T-cell (primary cell): Measurements from ENCODE around the gene CYP3A7. TPM values are rescaled to one million over a fixed set of nuclear protein-coding genes. Genes with fewer than 3 reads are reported as not detected.
"Not testable (repeated sequence)": the region's sequence is repeated elsewhere in the genome, so short reads cannot be mapped to it uniquely, and the experiment has no call there.

Experiments used
- ATAC-seq, 4 experiments: fragments of 200-7000 bp in 3 of 4; fragments of 150-1000 bp in 1 of 4; cut with Tn5 transposase; replicated peaks in 1 of 4; 1 replicate in 3 of 4; 2 replicates in 1 of 4; pipeline ENCODE4 v1.10.0; 2021; ENCODE audit warnings: moderate library complexity in 3 of 4, mild to moderate bottlenecking in 2 of 4, moderate number of reproducible peaks in 1 of 4
- CTCF ChIA-PET, 2 donors: fragments of 300-600 bp; sonication (Branson Sonifier 250); formaldehyde crosslinking; loops; one replicate each; lab custom pipeline; 2022; ENCODE audit warnings: antibody characterized with exemption in 2 of 2; lab: Charles Lee
- POLR2A ChIA-PET, 2 donors: fragments of 300-600 bp; sonication (Branson Sonifier 250); formaldehyde crosslinking; loops; one replicate each; lab custom pipeline; 2022; ENCODE audit warnings: antibody characterized with exemption in 2 of 2; lab: Charles Lee
- DNase-seq, 35 experiments: peaks; one replicate each; pipeline versions ENCODE4 v3.0.0 to v3.0.0-alpha.2; 2013 to 2023
- H3K27ac ChIP-seq: one replicate; pipeline ENCODE4 v1.5.1; 2013; ENCODE audit warnings: low read length
- H3K27me3 ChIP-seq, 2 experiments: replicated peaks in 1 of 2; 1 replicate in 1 of 2; 2 replicates in 1 of 2; pipeline versions ENCODE4 v1.6.1 to v1.7.0; 2013; ENCODE audit warnings: low read length in 1 of 2, mixed read lengths in 1 of 2; ENCODE audit not compliant: control insufficient read depth in 2 of 2, insufficient read depth in 2 of 2; ENCODE audit errors: extremely low read depth in 1 of 2
- H3K36me3 ChIP-seq, 2 donors: 1 replicate in 1 of 2; 2 replicates in 1 of 2; pipeline versions ENCODE4 v1.6.1 to v1.7.0; 2013; ENCODE audit warnings: low read length in 1 of 2; ENCODE audit not compliant: control insufficient read depth in 2 of 2, insufficient read depth in 1 of 2; ENCODE audit errors: extremely low read depth in 1 of 2
- H3K4me1 ChIP-seq, 2 experiments: 1 replicate in 1 of 2; 2 replicates in 1 of 2; pipeline versions ENCODE4 v1.6.1 to v1.7.0; 2013; ENCODE audit warnings: low read length in 2 of 2, mixed read lengths in 1 of 2; ENCODE audit not compliant: insufficient read depth in 2 of 2, control insufficient read depth in 1 of 2; ENCODE audit errors: extremely low read depth in 1 of 2
- H3K4me3 ChIP-seq, 2 donors: 1 replicate in 1 of 2; 2 replicates in 1 of 2; pipeline versions ENCODE4 v1.5.1 to v1.7.0; 2013; ENCODE audit warnings: mild to moderate bottlenecking in 2 of 2, low read length in 1 of 2, moderate library complexity in 1 of 2; ENCODE audit not compliant: control insufficient read depth in 1 of 2; ENCODE audit errors: extremely low read depth in 1 of 2
- H3K9me3 ChIP-seq: 2 replicates; pipeline ENCODE4 v1.7.0; 2013
- H3K27ac Mint-ChIP-seq, 2 donors: one replicate each; pipeline ENCODE4 v1.8.0; 2020 to 2021; ENCODE audit warnings: mild to moderate bottlenecking in 2 of 2, mixed read lengths in 2 of 2
- H3K27me3 Mint-ChIP-seq, 2 donors: one replicate each; pipeline ENCODE4 v1.8.0; 2021 to 2022; ENCODE audit warnings: mixed read lengths in 2 of 2
- H3K36me3 Mint-ChIP-seq: one replicate; pipeline ENCODE4 v1.8.0; 2021; ENCODE audit warnings: mixed read lengths
- H3K4me1 Mint-ChIP-seq, 3 donors: one replicate each; pipeline ENCODE4 v1.8.0; 2020 to 2022; ENCODE audit warnings: mixed read lengths in 3 of 3, mild to moderate bottlenecking in 1 of 3
- H3K4me3 Mint-ChIP-seq, 3 donors: one replicate each; pipeline ENCODE4 v1.8.0; 2020 to 2022; ENCODE audit warnings: mild to moderate bottlenecking in 3 of 3, mixed read lengths in 3 of 3, moderate library complexity in 3 of 3
- H3K9me3 Mint-ChIP-seq, 3 donors: one replicate each; pipeline ENCODE4 v1.8.0; 2020 to 2022; ENCODE audit warnings: mixed read lengths in 3 of 3
- WGBS: methylation state at CpG from one replicate; pipeline ENCODE4 v1.1.5; 2013; ENCODE audit warnings: missing lambda C conversion rate; ENCODE audit not compliant: insufficient coverage; 5-methylcytosine and 5-hydroxymethylcytosine counted together
- total RNA-seq, 35 experiments: library from RNA in 6 of 35; stranded (reverse) in 6 of 35; fragments of 120-200 nt in 1 of 35; gene quantifications; one replicate each; pipeline versions ENCODE4 v1.2.1 to v1.2.4 and lab custom pipeline; 2013 to 2026

Gene CYP3A7
- total RNA-seq, 5 donors from 2014 or later (not counting 1 experiment from before 2014, with no cell fraction given), result not detected

GRCh38 chr7:99730238-99730810 lies 4.7 kb downstream of the CYP3A7 start:
- Mint-ChIP-seq H3K9me3 (no peaks in the 10 kb centered on the region), H3K4me1 (no peaks in the 10 kb centered on the region), H3K27ac (no peak overlapping the region), H3K36me3 (peaks cover under 1% of the 10 kb centered on the region), H3K27me3 (no peaks in the 10 kb centered on the region), H3K4me3 (no peak overlapping the region)
- ChIA-PET POLR2A (no interaction called here), CTCF (no interaction called here)
- ATAC-seq (no peak), DNase-seq (no peak)
- no peaks in the 10 kb centered on the region for H3K4me1 ChIP-seq
- H3K27ac ChIP-seq, result no peak overlapping the region
- H3K27me3 ChIP-seq, result no peaks in the 10 kb centered on the region
- H3K9me3 ChIP-seq, result no peaks in the 10 kb centered on the region
- no CpG with 5 or more reads among the region's 1 CpG for WGBS
- no peaks in the 10 kb centered on the region for H3K36me3 ChIP-seq
- H3K4me3 ChIP-seq, result no peak overlapping the region

- Histone ChIP-seq H3K27me3 (no peaks in the 10 kb centered on the region), H3K36me3 (no peaks in the 10 kb centered on the region), H3K9me3 (no peaks in the 10 kb centered on the region), H3K4me1 (no peaks in the 10 kb centered on the region), H3K4me3 (no peak overlapping the region), H3K27ac (no peak overlapping the region)
- no peak overlapping the region for H3K27ac Mint-ChIP-seq
- ChIA-PET CTCF (no interaction called here), POLR2A (no interaction called here)
- H3K4me1 Mint-ChIP-seq, result no peaks in the 10 kb centered on the region
- WGBS, result 45% methylated on average over 2 of the region's 5 CpGs
- no peak overlapping the region for H3K4me3 Mint-ChIP-seq
- ATAC-seq (no peak), DNase-seq (no peak)
- no peaks in the 10 kb centered on the region for H3K9me3 Mint-ChIP-seq
- no peaks in the 10 kb centered on the region for H3K36me3 Mint-ChIP-seq
- no peaks in the 10 kb centered on the region for H3K27me3 Mint-ChIP-seq
Measured at GRCh38 chr7:99729486-99730237, 5.3 kb downstream of the CYP3A7 start.

DNA sequence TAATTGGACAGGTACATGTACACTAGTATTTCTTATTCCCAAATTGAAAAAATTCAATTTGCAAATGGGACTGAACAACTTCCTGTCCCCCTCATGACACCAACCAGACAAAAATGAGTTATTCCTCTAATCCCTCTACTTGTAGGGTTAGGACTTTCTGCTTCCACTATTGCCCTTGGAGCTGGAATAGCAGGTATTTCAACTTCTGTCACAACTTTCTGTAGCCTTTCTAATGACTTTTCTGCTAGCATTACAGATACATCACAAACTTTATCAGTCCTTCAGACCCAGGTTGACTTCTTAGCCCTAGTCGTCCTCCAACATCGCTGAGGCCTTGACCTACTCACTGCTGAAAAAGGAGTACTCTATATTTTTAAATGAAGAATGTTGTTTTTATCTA lies 6.4 kb downstream of the CYP3A7 start:
- Histone ChIP-seq H3K9me3 (no peaks in the 10 kb centered on the region), H3K36me3 (no peaks in the 10 kb centered on the region), H3K4me3 (no peak overlapping the region), H3K27me3 (no peaks in the 10 kb centered on the region), H3K27ac (no peak overlapping the region), H3K4me1 (no peaks in the 10 kb centered on the region)
- ChIA-PET CTCF (no interaction called here), POLR2A (no interaction called here)
- no peak overlapping the region for H3K4me3 Mint-ChIP-seq
- H3K27me3 Mint-ChIP-seq, result peaks cover 0 to 2% of the 10 kb centered on the region in 2 donors
- no CpG with 5 or more reads among the region's 2 CpGs for WGBS
- DNase-seq, result no peak
- H3K4me1 Mint-ChIP-seq, result no peaks in the 10 kb centered on the region
- no peaks in the 10 kb centered on the region for H3K36me3 Mint-ChIP-seq
- ATAC-seq, result no peak
- no peaks in the 10 kb centered on the region for H3K9me3 Mint-ChIP-seq
- H3K27ac Mint-ChIP-seq, result no peak overlapping the region

DNA sequence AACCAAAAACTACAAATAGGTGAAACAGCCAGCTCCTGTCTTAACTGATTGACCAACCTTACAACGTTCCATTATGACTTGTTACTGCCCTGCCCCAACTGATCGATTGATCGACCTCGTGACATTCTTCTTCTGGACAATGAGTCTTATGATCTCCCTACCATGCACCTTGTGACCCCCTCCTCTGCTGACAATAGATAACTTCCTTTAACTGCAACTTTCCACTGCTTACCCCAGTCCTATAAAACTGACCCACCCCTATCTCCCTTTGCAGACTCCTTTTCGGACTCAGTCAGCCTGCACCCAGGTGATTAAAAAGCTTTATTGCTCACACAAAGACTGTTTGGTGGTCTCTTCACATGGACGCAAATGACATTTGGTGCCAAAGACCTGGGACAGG lies 11.8 kb downstream of the CYP3A7 start:
- 90% methylated on average over 6 of the region's 6 CpGs for WGBS
- H3K27me3 ChIP-seq, H3K27ac Mint-ChIP-seq, POLR2A ChIA-PET, H3K9me3 Mint-ChIP-seq, H3K27me3 Mint-ChIP-seq, H3K9me3 ChIP-seq, H3K4me1 ChIP-seq, H3K36me3 ChIP-seq, CTCF ChIA-PET, H3K4me3 Mint-ChIP-seq, ATAC-seq, H3K36me3 Mint-ChIP-seq, DNase-seq, H3K27ac ChIP-seq, H3K4me3 ChIP-seq: not testable (repeated sequence)
- H3K4me1 Mint-ChIP-seq, result peaks cover 13 to 15% (median 15%) of the 10 kb centered on the region in 3 donors

- ChIA-PET CTCF (interaction anchor here in 1 of 2 donors (0.6 kb wide), 1 partner anchor 103 kb away, joined by 4 read pairs; no protein-coding TSS in a partner anchor), POLR2A (no interaction called here)
- 63% methylated on average over 5 of the region's 5 CpGs for WGBS
- Histone ChIP-seq H3K27me3 (no peaks in the 10 kb centered on the region), H3K4me1 (peaks cover 4 to 6% of the 10 kb centered on the region in 2 experiments), H3K9me3 (no peaks in the 10 kb centered on the region), H3K4me3 (no peak overlapping the region), H3K36me3 (no peaks in the 10 kb centered on the region), H3K27ac (no peak overlapping the region)
- H3K27me3 Mint-ChIP-seq, result peaks cover 0 to 2% of the 10 kb centered on the region in 2 donors
- H3K4me1 Mint-ChIP-seq, result peaks cover 13 to 15% (median 15%) of the 10 kb centered on the region in 3 donors
- ATAC-seq (peak in 2 of 4 experiments; percentile 17 to 64), DNase-seq (peak in 1 of 35 experiments; percentile 4)
- no peak overlapping the region for H3K4me3 Mint-ChIP-seq
- H3K27ac Mint-ChIP-seq, result no peak overlapping the region
- peaks cover 3% of the 10 kb centered on the region for H3K36me3 Mint-ChIP-seq
- no peaks in the 10 kb centered on the region for H3K9me3 Mint-ChIP-seq
Measured at GRCh38 chr7:99720800-99721595, 14.0 kb downstream of the CYP3A7 start.

DNA sequence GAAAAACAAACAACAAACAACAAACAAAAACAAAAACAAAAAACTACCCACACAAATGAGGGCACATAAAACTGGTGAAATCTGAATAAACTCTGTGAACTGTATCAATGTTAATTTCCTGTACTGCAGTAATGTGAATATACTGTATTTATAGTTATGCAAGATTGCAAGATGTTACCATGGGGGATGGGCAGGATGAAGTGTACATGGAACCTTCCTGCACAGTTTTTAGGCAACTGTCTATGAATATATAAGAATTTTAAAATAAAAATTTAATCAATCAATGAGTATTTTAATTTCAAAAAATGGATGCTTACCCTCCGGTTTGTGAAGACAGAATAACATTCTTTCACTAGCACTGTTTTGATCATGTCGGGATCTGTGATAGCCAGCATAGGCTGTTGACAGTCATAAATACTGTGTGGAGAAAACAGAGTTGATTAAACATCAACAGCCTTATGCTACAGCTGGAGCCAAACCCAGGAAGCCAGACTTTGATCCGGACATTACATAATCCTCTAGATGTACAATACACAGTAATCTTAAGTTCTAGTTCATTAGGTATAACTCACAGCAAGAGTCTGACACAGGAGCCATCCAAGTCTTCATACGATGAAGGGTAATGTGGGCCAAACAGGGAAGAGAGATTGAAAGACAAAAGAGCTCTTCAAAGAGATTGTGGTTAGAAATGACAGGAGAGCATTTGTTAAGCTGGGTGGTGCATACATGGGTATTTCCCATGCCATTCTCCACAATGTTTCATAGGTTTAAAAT lies 14.8 kb downstream of the CYP3A7 start:
- WGBS, result no CpG with 5 or more reads among the region's 4 CpGs
- POLR2A ChIA-PET, result no interaction called here
- Mint-ChIP-seq H3K27me3 (peaks cover 0 to 2% of the 10 kb centered on the region in 2 donors), H3K4me1 (peaks cover 13 to 15% (median 15%) of the 10 kb centered on the region in 3 donors), H3K9me3 (no peaks in the 10 kb centered on the region), H3K4me3 (no peak overlapping the region), H3K36me3 (peaks cover 11% of the 10 kb centered on the region), H3K27ac (no peak overlapping the region)
- CTCF ChIA-PET, result no interaction called here
- Histone ChIP-seq H3K27ac (no peak overlapping the region), H3K4me3 (no peak overlapping the region), H3K4me1 (peaks cover 4 to 6% of the 10 kb centered on the region in 2 experiments), H3K27me3 (no peaks in the 10 kb centered on the region), H3K9me3 (no peaks in the 10 kb centered on the region), H3K36me3 (no peaks in the 10 kb centered on the region)
- ATAC-seq (peak in 2 of 4 experiments; percentile 49 to 88), DNase-seq (peak in 1 of 35 experiments; percentile 28)
